SK-N-SH treated with all-trans-retinoic acid at 6 μM for 48 hours (cell line): Measurements from ENCODE around the gene TSG101.

ENCODE experiments used
- ATAC-seq: fragments of 200-7000 bp; cut with Tn5 transposase; 3 replicates; pipeline ENCODE4 v1.9.1; 2020; ENCODE audit warnings: mild to moderate bottlenecking, moderate library complexity
- ARNTL ChIP-seq: fragments of 450-650 bp; formaldehyde crosslinking; IDR thresholded peaks from 2 replicates; pipeline ENCODE4 v1.5.0; 2020; ENCODE audit warnings: low read depth, mild to moderate bottlenecking, moderate library complexity, borderline replicate concordance
- BACH2 ChIP-seq: fragments of 250-450 bp; sonication (Bioruptor Pico); IDR thresholded peaks from 2 replicates; pipeline ENCODE4 v1.9.0; 2021; ENCODE audit warnings: mild to moderate bottlenecking, borderline replicate concordance
- CSDC2 ChIP-seq: fragments of 250-450 bp; sonication (Bioruptor Pico); IDR thresholded peaks from 2 replicates; pipeline ENCODE4 v1.5.0; 2020; ENCODE audit warnings: mild to moderate bottlenecking, moderate library complexity
- ESRRG ChIP-seq: fragments of 250-450 bp; sonication (Bioruptor Pico); IDR thresholded peaks from 2 replicates; pipeline ENCODE4 v1.6.1; 2021; ENCODE audit warnings: mild to moderate bottlenecking
- GLIS3 ChIP-seq: fragments of 250-450 bp; sonication (Bioruptor Pico); IDR thresholded peaks from 2 replicates; pipeline ENCODE4 v1.5.0; 2020; ENCODE audit warnings: mild to moderate bottlenecking, moderate library complexity
- ISL1 ChIP-seq: fragments of 250-450 bp; sonication (Bioruptor Pico); IDR thresholded peaks from 2 replicates; pipeline ENCODE4 v2.1.2; 2022; ENCODE audit warnings: mild to moderate bottlenecking, moderate library complexity
- OSR1 ChIP-seq: fragments of 250-450 bp; sonication (Bioruptor Pico); IDR thresholded peaks from 2 replicates; pipeline ENCODE4 v1.8.0; 2022; ENCODE audit warnings: moderate library complexity, mild to moderate bottlenecking, inconsistent platforms
- RARB ChIP-seq: fragments of 250-450 bp; sonication (Bioruptor Pico); IDR thresholded peaks from 2 replicates; pipeline ENCODE4 v1.8.0; 2021; ENCODE audit warnings: mild to moderate bottlenecking, moderate library complexity
- SNAI2 ChIP-seq: fragments of 250-450 bp; sonication (Bioruptor Pico); IDR thresholded peaks from 2 replicates; pipeline ENCODE4 v1.5.0; 2020; ENCODE audit warnings: mild to moderate bottlenecking, moderate library complexity
- TCF4 ChIP-seq: fragments of 250-450 bp; sonication (Bioruptor Pico); IDR thresholded peaks from 2 replicates; pipeline ENCODE4 v1.8.0; 2021; ENCODE audit warnings: mild to moderate bottlenecking, moderate library complexity, borderline replicate concordance
- TOX ChIP-seq: fragments of 250-450 bp; sonication (Bioruptor Pico); IDR thresholded peaks from 2 replicates; pipeline ENCODE4 v1.8.0; 2021; ENCODE audit warnings: mild to moderate bottlenecking, moderate library complexity, borderline replicate concordance
- ZC3H10 ChIP-seq: fragments of 250-450 bp; sonication (Bioruptor Pico); IDR thresholded peaks from 2 replicates; pipeline ENCODE4 v1.5.1; 2021; ENCODE audit warnings: mild to moderate bottlenecking, moderate library complexity
- ZFP3 ChIP-seq: fragments of 250-450 bp; sonication (Bioruptor Pico); IDR thresholded peaks from 2 replicates; pipeline ENCODE4 v1.5.0; 2020; ENCODE audit warnings: mild to moderate bottlenecking, moderate library complexity
- ZFP30 ChIP-seq: fragments of 450-650 bp; formaldehyde crosslinking; IDR thresholded peaks from 2 replicates; pipeline ENCODE4 v1.5.0; 2022; ENCODE audit warnings: mild to moderate bottlenecking, moderate library complexity
- ZNF565 ChIP-seq: fragments of 450-650 bp; formaldehyde crosslinking; conservative IDR thresholded peaks from 2 replicates; pipeline ENCODE4 v1.5.0; 2020; ENCODE audit warnings: low read depth, mild to moderate bottlenecking, moderate library complexity
- ZNF70 ChIP-seq: fragments of 450-650 bp; formaldehyde crosslinking; IDR thresholded peaks from 2 replicates; pipeline ENCODE4 v1.5.0; 2020; ENCODE audit warnings: mild to moderate bottlenecking, moderate library complexity
- TF ChIP-seq, protein P1 (sequence below): fragments of 250-450 bp; sonication (Bioruptor Pico); IDR thresholded peaks from 2 replicates; pipeline ENCODE4 v1.5.0; 2020; ENCODE audit warnings: mild to moderate bottlenecking, moderate library complexity
- TF ChIP-seq, protein P2 (sequence below): fragments of 250-450 bp; sonication (Bioruptor Pico); IDR thresholded peaks from 2 replicates; pipeline ENCODE4 v1.5.1; 2020; ENCODE audit warnings: low read depth, mild to moderate bottlenecking, moderate library complexity
- TF ChIP-seq, protein P3 (sequence below): fragments of 250-450 bp; sonication (Bioruptor Pico); IDR thresholded peaks from 2 replicates; pipeline ENCODE4 v1.5.1; 2021; ENCODE audit warnings: mild to moderate bottlenecking, moderate library complexity
- TF ChIP-seq, protein P4 (sequence below): fragments of 250-450 bp; sonication (Bioruptor Pico); IDR thresholded peaks from 2 replicates; pipeline ENCODE4 v1.8.0; 2020; ENCODE audit warnings: mild to moderate bottlenecking, moderate library complexity, borderline replicate concordance
- TF ChIP-seq, protein P5 (sequence below): fragments of 250-450 bp; sonication (Bioruptor Pico); IDR thresholded peaks from 2 replicates; pipeline ENCODE4 v1.8.0; 2021; ENCODE audit warnings: low read depth, mild to moderate bottlenecking, moderate library complexity, borderline replicate concordance

Gene TSG101

DNA sequence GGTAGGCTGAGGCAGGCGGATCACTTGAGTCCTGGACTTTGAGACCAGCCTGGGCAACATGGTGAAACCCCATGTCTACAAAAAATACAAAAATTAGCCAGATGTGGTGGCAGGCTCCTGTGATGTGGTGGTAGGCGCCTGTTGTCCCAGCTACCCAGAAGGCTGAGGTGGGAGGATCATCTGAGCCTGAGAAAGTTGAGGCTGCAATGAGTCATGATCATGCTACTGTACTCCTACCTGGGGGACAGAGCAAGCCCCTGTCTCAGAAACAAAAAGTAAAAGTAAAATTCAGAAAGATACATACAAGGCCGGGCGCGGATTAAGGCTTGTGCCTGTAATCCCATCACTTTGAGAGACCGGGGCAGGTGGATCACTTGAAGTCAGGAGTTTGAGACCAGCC is 64.8 kb downstream of the TSG101 start:
- no peak for ATAC-seq
- TF ChIP-seq OSR1 (CRISPR knock-in tag) (no peak), ZC3H10 (no peak), ISL1 (CRISPR knock-in tag) (no peak), ZNF70 (CRISPR knock-in tag) (no peak), GLIS3 (CRISPR knock-in tag) (no peak), BACH2 (CRISPR knock-in tag) (no peak)
- TF ChIP-seq, protein P1, sequence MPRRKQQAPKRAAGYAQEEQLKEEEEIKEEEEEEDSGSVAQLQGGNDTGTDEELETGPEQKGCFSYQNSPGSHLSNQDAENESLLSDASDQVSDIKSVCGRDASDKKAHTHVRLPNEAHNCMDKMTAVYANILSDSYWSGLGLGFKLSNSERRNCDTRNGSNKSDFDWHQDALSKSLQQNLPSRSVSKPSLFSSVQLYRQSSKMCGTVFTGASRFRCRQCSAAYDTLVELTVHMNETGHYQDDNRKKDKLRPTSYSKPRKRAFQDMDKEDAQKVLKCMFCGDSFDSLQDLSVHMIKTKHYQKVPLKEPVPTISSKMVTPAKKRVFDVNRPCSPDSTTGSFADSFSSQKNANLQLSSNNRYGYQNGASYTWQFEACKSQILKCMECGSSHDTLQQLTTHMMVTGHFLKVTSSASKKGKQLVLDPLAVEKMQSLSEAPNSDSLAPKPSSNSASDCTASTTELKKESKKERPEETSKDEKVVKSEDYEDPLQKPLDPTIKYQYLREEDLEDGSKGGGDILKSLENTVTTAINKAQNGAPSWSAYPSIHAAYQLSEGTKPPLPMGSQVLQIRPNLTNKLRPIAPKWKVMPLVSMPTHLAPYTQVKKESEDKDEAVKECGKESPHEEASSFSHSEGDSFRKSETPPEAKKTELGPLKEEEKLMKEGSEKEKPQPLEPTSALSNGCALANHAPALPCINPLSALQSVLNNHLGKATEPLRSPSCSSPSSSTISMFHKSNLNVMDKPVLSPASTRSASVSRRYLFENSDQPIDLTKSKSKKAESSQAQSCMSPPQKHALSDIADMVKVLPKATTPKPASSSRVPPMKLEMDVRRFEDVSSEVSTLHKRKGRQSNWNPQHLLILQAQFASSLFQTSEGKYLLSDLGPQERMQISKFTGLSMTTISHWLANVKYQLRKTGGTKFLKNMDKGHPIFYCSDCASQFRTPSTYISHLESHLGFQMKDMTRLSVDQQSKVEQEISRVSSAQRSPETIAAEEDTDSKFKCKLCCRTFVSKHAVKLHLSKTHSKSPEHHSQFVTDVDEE (CRISPR knock-in tag): no peak
- TF ChIP-seq, all 23 proteins: peak for 0

DNA sequence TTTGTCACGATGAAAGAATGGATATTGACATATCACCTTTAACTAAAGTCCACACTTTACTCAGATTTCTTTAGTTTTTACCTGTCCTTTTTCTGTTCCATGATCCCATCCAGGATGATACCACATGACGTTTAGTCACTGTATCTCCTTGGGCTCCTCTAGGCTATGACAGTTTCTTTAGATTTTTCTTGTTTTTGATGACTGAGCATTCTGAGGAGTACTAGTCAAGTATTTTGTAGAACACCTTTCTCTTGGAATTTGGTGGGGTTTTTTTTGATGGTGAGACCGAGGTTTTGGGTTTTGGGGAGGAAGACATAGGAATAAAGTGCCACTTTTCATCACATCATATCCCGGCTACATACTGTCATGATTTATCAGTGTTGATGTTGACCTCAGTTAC is 67.1 kb downstream of the TSG101 start:
- no peak for TF ChIP-seq CSDC2
- TF ChIP-seq, protein P2, sequence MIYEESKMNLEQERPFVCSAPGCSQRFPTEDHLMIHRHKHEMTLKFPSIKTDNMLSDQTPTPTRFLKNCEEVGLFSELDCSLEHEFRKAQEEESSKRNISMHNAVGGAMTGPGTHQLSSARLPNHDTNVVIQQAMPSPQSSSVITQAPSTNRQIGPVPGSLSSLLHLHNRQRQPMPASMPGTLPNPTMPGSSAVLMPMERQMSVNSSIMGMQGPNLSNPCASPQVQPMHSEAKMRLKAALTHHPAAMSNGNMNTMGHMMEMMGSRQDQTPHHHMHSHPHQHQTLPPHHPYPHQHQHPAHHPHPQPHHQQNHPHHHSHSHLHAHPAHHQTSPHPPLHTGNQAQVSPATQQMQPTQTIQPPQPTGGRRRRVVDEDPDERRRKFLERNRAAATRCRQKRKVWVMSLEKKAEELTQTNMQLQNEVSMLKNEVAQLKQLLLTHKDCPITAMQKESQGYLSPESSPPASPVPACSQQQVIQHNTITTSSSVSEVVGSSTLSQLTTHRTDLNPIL (CRISPR knock-in tag): no peak
- TF ChIP-seq, protein P3, sequence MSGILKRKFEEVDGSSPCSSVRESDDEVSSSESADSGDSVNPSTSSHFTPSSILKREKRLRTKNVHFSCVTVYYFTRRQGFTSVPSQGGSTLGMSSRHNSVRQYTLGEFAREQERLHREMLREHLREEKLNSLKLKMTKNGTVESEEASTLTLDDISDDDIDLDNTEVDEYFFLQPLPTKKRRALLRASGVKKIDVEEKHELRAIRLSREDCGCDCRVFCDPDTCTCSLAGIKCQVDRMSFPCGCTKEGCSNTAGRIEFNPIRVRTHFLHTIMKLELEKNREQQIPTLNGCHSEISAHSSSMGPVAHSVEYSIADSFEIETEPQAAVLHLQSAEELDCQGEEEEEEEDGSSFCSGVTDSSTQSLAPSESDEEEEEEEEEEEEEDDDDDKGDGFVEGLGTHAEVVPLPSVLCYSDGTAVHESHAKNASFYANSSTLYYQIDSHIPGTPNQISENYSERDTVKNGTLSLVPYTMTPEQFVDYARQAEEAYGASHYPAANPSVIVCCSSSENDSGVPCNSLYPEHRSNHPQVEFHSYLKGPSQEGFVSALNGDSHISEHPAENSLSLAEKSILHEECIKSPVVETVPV: no peak
- no peak for TF ChIP-seq TOX (CRISPR knock-in tag)
- no peak for TF ChIP-seq RARB (CRISPR knock-in tag)
- TF ChIP-seq ARNTL (CRISPR knock-in tag): no peak
- TF ChIP-seq ZFP30 (CRISPR knock-in tag): no peak
- TF ChIP-seq TCF4 (CRISPR knock-in tag): no peak
- TF ChIP-seq, protein P1 (CRISPR knock-in tag): no peak
- no peak for TF ChIP-seq ZNF70 (CRISPR knock-in tag)
- TF ChIP-seq, protein P4, sequence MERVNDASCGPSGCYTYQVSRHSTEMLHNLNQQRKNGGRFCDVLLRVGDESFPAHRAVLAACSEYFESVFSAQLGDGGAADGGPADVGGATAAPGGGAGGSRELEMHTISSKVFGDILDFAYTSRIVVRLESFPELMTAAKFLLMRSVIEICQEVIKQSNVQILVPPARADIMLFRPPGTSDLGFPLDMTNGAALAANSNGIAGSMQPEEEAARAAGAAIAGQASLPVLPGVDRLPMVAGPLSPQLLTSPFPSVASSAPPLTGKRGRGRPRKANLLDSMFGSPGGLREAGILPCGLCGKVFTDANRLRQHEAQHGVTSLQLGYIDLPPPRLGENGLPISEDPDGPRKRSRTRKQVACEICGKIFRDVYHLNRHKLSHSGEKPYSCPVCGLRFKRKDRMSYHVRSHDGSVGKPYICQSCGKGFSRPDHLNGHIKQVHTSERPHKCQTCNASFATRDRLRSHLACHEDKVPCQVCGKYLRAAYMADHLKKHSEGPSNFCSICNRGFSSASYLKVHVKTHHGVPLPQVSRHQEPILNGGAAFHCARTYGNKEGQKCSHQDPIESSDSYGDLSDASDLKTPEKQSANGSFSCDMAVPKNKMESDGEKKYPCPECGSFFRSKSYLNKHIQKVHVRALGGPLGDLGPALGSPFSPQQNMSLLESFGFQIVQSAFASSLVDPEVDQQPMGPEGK (CRISPR knock-in tag): no peak
- TF ChIP-seq ZFP3 (CRISPR knock-in tag): no peak
- TF ChIP-seq, protein P5, sequence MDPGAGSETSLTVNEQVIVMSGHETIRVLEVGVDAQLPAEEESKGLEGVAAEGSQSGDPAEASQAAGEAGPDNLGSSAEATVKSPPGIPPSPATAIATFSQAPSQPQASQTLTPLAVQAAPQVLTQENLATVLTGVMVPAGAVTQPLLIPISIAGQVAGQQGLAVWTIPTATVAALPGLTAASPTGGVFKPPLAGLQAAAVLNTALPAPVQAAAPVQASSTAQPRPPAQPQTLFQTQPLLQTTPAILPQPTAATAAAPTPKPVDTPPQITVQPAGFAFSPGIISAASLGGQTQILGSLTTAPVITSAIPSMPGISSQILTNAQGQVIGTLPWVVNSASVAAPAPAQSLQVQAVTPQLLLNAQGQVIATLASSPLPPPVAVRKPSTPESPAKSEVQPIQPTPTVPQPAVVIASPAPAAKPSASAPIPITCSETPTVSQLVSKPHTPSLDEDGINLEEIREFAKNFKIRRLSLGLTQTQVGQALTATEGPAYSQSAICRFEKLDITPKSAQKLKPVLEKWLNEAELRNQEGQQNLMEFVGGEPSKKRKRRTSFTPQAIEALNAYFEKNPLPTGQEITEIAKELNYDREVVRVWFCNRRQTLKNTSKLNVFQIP: no peak
- TF ChIP-seq SNAI2 (CRISPR knock-in tag): no peak
- no peak for TF ChIP-seq ESRRG
- no peak for TF ChIP-seq ZNF565 (CRISPR knock-in tag)
- no peak for TF ChIP-seq OSR1 (CRISPR knock-in tag)
- TF ChIP-seq ZC3H10: no peak

More for the DNA sequence above, 67.1 kb downstream of the TSG101 start:
- ATAC-seq: no peak
